ENCODE data around the gene PCGF3. TPM values are rescaled to one million over a fixed set of nuclear protein-coding genes. Genes with fewer than 3 reads are reported as not detected.
"Not testable (repeated sequence)": the region's sequence is repeated elsewhere in the genome, so short reads cannot be mapped to it uniquely, and the experiment has no call there.

PCGF3 gene
- total RNA-seq, 1 experiment from 2014 or later = 83.9 TPM

- intact Hi-C loops (cut with micrococcal nuclease; ENCODE audit: unreplicated experiment) = no loop called here
- Histone ChIP-seq H3K27me3 (replicated peaks; ENCODE audit: insufficient read depth, low read depth, low read length, poor library complexity) (no peaks in the 10 kb centered on the region), H3K9me3 (ENCODE audit: low read depth, low read length, poor library complexity, severe bottlenecking) (no peaks in the 10 kb centered on the region), H3K4me3 (ENCODE audit: low read depth, low read length, poor library complexity, severe bottlenecking) (no peak overlapping the region), H3K4me1 (ENCODE audit: insufficient read depth, low read length, poor library complexity, severe bottlenecking) (peaks cover 4% of the 10 kb centered on the region), H3K36me3 (ENCODE audit: insufficient read depth, low read length, poor library complexity, severe bottlenecking) (peaks cover 15% of the 10 kb centered on the region), H3K27ac (ENCODE audit: low read depth, low read length, poor library complexity, severe bottlenecking) (no peak overlapping the region)
- TF ChIP-seq CTCF (conservative IDR thresholded peaks at IDR 0.05; ENCODE audit: low read depth, low read length) (no peak), EZH2 (IDR thresholded peaks at IDR 0.05; ENCODE audit: borderline replicate concordance, low read depth, low read length, poor library complexity, severe bottlenecking) (no peak)
- POLR2A ChIA-PET (ENCODE audit: low non-redundant PET) = no interaction called here
- no peak for DNase-seq (ENCODE audit: low spot score)
- no TSS peak for BruUV-seq (replicated peaks)
- CTCF ChIA-PET = interaction anchor here (0.5 to 0.6 kb wide), 2 partner anchors 106 to 349 kb away, joined by 4 to 12 read pairs; no protein-coding TSS in a partner anchor
Observed at GRCh38 chr4:666822-667544, 38.6 kb upstream of the PCGF3 start.

- H3K4me1 ChIP-seq (ENCODE audit: insufficient read depth, low read length, poor library complexity, severe bottlenecking) = peaks cover 4% of the 10 kb centered on the region
- BruUV-seq (replicated peaks) = no TSS peak
- H3K9me3 ChIP-seq (ENCODE audit: low read depth, low read length, poor library complexity, severe bottlenecking) = no peaks in the 10 kb centered on the region
- ChIA-PET POLR2A (ENCODE audit: low non-redundant PET) (no interaction called here), CTCF (interaction anchor here (0.5 kb wide), 1 partner anchor 350 kb away, joined by 12 read pairs; no protein-coding TSS in a partner anchor)
- intact Hi-C loops (cut with micrococcal nuclease; ENCODE audit: unreplicated experiment) = no loop called here
- no peak for DNase-seq (ENCODE audit: low spot score)
- H3K27me3 ChIP-seq (replicated peaks; ENCODE audit: insufficient read depth, low read depth, low read length, poor library complexity) = no peaks in the 10 kb centered on the region
- H3K27ac ChIP-seq (ENCODE audit: low read depth, low read length, poor library complexity, severe bottlenecking) = no peak overlapping the region
- no peak for TF ChIP-seq CTCF (conservative IDR thresholded peaks at IDR 0.05; ENCODE audit: low read depth, low read length)
- TF ChIP-seq EZH2 (IDR thresholded peaks at IDR 0.05; ENCODE audit: borderline replicate concordance, low read depth, low read length, poor library complexity, severe bottlenecking) = no peak
- peaks cover 20% of the 10 kb centered on the region for H3K36me3 ChIP-seq (ENCODE audit: insufficient read depth, low read length, poor library complexity, severe bottlenecking)
- H3K4me3 ChIP-seq (ENCODE audit: low read depth, low read length, poor library complexity, severe bottlenecking) = no peak overlapping the region
Observed at GRCh38 chr4:667545-667925, 38.1 kb upstream of the PCGF3 start.

- intact Hi-C loops (cut with micrococcal nuclease; ENCODE audit: unreplicated experiment); CTCF ChIA-PET; BruUV-seq (replicated peaks); POLR2A ChIA-PET (ENCODE audit: low non-redundant PET); DNase-seq (ENCODE audit: low spot score); H3K4me3 ChIP-seq (ENCODE audit: low read depth, low read length, poor library complexity, severe bottlenecking); H3K27ac ChIP-seq (ENCODE audit: low read depth, low read length, poor library complexity, severe bottlenecking); H3K27me3 ChIP-seq (replicated peaks; ENCODE audit: insufficient read depth, low read depth, low read length, poor library complexity); H3K9me3 ChIP-seq (ENCODE audit: low read depth, low read length, poor library complexity, severe bottlenecking): not testable (repeated sequence)
- peaks cover 22% of the 10 kb centered on the region for H3K36me3 ChIP-seq (ENCODE audit: insufficient read depth, low read length, poor library complexity, severe bottlenecking)
- peaks cover 10% of the 10 kb centered on the region for H3K4me1 ChIP-seq (ENCODE audit: insufficient read depth, low read length, poor library complexity, severe bottlenecking)
Observed at GRCh38 chr4:668219-668618, 37.4 kb upstream of the PCGF3 start.

GRCh38 chr4:669806-670559 is 35.6 kb upstream of the PCGF3 start:
- intact Hi-C loops (cut with micrococcal nuclease; ENCODE audit: unreplicated experiment); POLR2A ChIA-PET (ENCODE audit: low non-redundant PET); H3K27me3 ChIP-seq (replicated peaks; ENCODE audit: insufficient read depth, low read depth, low read length, poor library complexity); DNase-seq (ENCODE audit: low spot score); H3K9me3 ChIP-seq (ENCODE audit: low read depth, low read length, poor library complexity, severe bottlenecking); H3K4me3 ChIP-seq (ENCODE audit: low read depth, low read length, poor library complexity, severe bottlenecking); CTCF ChIA-PET; H3K27ac ChIP-seq (ENCODE audit: low read depth, low read length, poor library complexity, severe bottlenecking); H3K4me1 ChIP-seq (ENCODE audit: insufficient read depth, low read length, poor library complexity, severe bottlenecking); BruUV-seq (replicated peaks): not testable (repeated sequence)
- H3K36me3 ChIP-seq (ENCODE audit: insufficient read depth, low read length, poor library complexity, severe bottlenecking) = peaks cover 22% of the 10 kb centered on the region

Data from A673 (cell line).